ENCODE measurements around the gene SHF.
A peak's percentile ranks its signal among the peaks of the same experiment; 100 is the strongest.
"Not testable (repeated sequence)": the region's sequence is repeated elsewhere in the genome, so short reads cannot be mapped to it uniquely, and the experiment has no call there.

SHF gene

DNA sequence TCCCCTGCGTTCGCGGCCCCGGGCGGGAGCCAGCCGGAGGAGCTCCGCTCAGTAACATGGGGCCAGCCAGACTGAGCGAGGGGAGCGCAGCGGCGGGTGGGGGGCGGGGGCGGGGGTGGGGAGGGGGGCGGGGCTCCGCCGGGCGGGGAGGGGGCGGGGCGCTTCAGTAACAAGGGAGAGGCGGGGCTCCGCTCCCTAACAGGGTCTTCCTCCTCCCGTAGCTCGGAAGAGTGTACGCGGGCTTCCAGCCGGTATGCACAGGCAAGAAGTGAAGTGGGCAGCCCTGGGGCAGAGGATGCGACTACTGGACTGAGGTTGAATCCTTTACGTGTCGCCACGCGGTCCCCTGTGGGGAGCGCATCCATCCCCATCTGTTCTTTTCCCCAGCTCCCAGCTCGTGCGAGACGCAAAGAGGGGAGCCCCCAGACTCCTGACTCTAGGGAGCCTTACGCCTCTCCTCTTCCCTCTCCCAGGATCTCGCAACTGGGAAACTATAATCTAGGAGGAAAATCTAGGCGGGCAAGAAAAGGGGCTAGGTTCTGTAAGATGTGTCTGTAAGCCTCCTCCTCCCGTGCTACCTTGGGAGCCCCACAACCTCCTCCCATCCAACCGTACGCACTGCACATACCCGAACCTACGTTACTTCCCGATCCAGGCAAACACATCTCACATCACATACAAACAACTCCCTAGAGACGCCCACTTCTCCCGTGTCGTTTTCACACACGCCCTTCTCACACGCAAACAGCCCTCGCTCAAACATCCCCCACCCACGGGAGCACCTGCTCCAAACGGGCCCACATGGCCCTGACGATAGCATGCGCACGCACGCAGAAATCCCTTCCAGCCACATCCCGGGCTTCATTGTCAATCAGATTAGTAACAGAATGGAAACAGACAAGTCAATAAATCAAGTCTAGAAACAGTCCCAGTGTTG lies at the start of gene SHF:
SHF (minus strand) TSS at position 73 of the 937 bp plus-strand sequence; CDS start at position 58, 15 bp downstream.
- Histone ChIP-seq H3K9ac (ENCODE audit: low read length) (peak within 1 kb of the TSS; percentile 90), H3K9me3 (ENCODE audit: low read length) (no peaks in the 10 kb centered on the region), H3K36me3 (ENCODE audit: insufficient read depth, low read length) (no peaks in the 10 kb centered on the region), H3K27ac (ENCODE audit: low read depth, low read length) (peak within 1 kb of the TSS; percentile 91), H3K4me3 (ENCODE audit: low read depth in 1 of 2, low read length in 2 of 2) (peak within 1 kb of the TSS; percentile 71 to 93), H3K27me3 (ENCODE audit: control insufficient read depth in 1 of 2, insufficient read depth in 2 of 2, low read length in 2 of 2) (no peaks in the 10 kb centered on the region), H3K4me1 (ENCODE audit: insufficient read depth, low read length) (peaks cover 24% of the 10 kb centered on the region)

- H3K4me3 ChIP-seq (ENCODE audit: low read depth in 1 of 2, low read length in 2 of 2); H3K27me3 ChIP-seq (ENCODE audit: control insufficient read depth in 1 of 2, insufficient read depth in 2 of 2, low read length in 2 of 2); H3K27ac ChIP-seq (ENCODE audit: low read depth, low read length); H3K9ac ChIP-seq (ENCODE audit: low read length); H3K9me3 ChIP-seq (ENCODE audit: low read length); H3K36me3 ChIP-seq (ENCODE audit: insufficient read depth, low read length); H3K4me1 ChIP-seq (ENCODE audit: insufficient read depth, low read length): not testable (repeated sequence)
Observed at GRCh38 chr15:45236806-45237205, 49.0 kb upstream of the SHF start.

DNA sequence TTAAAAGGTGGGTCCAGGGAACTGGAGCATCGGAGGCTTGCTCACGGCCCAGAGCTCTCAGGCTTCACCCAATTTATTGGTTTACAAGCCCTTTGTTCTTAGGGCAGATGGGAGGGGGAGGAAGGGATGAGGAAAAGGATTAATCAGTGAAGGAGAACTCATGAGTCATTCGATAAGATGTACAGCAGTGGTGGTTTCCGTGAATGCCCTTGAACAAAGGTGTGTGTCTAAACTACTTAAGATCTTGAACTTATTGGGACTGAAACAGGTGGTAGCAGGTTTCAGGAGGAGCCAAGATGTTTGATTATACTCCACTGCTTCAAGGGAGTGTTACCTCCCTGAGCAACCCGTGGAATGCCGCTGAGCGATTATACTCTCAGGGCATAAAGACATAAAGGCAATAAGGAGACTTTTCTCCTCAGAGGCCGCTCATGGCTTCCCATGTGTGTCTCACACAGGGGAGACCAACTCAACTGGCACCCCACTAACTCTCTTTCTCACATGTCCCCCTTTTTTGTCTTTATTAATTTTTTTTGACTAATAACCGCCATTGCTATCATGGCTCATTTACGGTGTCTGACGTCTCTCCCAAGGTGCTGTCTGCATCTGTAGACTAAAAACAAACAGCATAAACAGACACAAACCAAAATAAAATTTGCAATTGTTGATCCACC lies 46.9 kb upstream of the SHF start:
- Histone ChIP-seq H3K27ac (ENCODE audit: low read depth, low read length) (no peak overlapping the region), H3K27me3 (ENCODE audit: control insufficient read depth in 1 of 2, insufficient read depth in 2 of 2, low read length in 2 of 2) (no peaks in the 10 kb centered on the region), H3K4me1 (ENCODE audit: insufficient read depth, low read length) (no peaks in the 10 kb centered on the region)

GRCh38 chr15:45231864-45232562 lies 44.2 kb upstream of the SHF start:
- Histone ChIP-seq H3K9me3 (ENCODE audit: low read length) (no peaks in the 10 kb centered on the region), H3K27ac (ENCODE audit: low read depth, low read length) (no peak overlapping the region), H3K36me3 (ENCODE audit: insufficient read depth, low read length) (no peaks in the 10 kb centered on the region), H3K27me3 (ENCODE audit: control insufficient read depth in 1 of 2, insufficient read depth in 2 of 2, low read length in 2 of 2) (no peaks in the 10 kb centered on the region), H3K9ac (ENCODE audit: low read length) (no peak overlapping the region), H3K4me1 (ENCODE audit: insufficient read depth, low read length) (no peaks in the 10 kb centered on the region), H3K4me3 (ENCODE audit: low read depth in 1 of 2, low read length in 2 of 2) (no peak overlapping the region)

More for the DNA sequence above, 46.9 kb upstream of the SHF start:
- Histone ChIP-seq H3K9me3 (ENCODE audit: low read length) (no peaks in the 10 kb centered on the region), H3K9ac (ENCODE audit: low read length) (no peak overlapping the region), H3K4me3 (ENCODE audit: low read depth in 1 of 2, low read length in 2 of 2) (no peak overlapping the region), H3K36me3 (ENCODE audit: insufficient read depth, low read length) (no peaks in the 10 kb centered on the region)

GRCh38 chr15:45231132-45231531 lies 43.4 kb upstream of the SHF start:
- H3K9me3 ChIP-seq (ENCODE audit: low read length): no peaks in the 10 kb centered on the region
- H3K27me3 ChIP-seq (ENCODE audit: control insufficient read depth in 1 of 2, insufficient read depth in 2 of 2, low read length in 2 of 2): no peaks in the 10 kb centered on the region
- no peaks in the 10 kb centered on the region for H3K36me3 ChIP-seq (ENCODE audit: insufficient read depth, low read length)
- no peaks in the 10 kb centered on the region for H3K4me1 ChIP-seq (ENCODE audit: insufficient read depth, low read length)
- no peak overlapping the region for H3K27ac ChIP-seq (ENCODE audit: low read depth, low read length)
- no peak overlapping the region for H3K4me3 ChIP-seq (ENCODE audit: low read depth in 1 of 2, low read length in 2 of 2)
- no peak overlapping the region for H3K9ac ChIP-seq (ENCODE audit: low read length)

DNA sequence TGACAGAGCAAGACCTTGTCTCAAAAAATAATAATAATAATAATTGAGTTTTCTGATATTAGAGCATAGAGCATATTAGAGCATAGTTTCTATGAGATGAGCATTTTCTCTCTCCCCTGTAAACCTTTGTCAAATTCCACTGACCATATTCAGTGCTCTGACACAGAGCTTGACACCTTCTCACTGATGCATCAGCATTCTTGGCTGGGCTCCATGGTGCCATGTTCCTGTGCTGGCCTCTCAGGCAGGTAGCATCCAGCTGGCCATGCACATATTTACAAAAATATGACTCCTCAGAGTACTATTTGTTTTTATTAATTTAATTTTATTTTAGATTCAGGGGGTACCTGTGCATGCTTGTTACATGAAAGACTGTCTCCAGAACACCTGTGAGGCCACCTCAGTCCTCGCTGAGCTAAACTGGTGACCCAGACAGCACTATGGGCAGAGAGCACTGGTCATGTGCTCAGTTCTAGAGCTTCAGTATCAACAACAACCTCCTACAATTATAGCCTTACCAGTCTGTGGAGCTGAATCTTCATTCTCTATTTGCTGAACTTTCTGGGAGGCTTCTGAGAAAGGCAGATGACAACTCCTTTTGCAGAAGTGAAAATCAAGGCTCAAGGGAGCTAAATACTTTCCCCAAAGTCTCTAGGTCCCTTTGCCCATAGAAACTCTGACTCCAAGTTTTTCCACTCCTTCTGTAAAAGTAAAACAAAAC lies 42.6 kb upstream of the SHF start:
- Histone ChIP-seq H3K27ac (ENCODE audit: low read depth, low read length) (no peak overlapping the region), H3K9me3 (ENCODE audit: low read length) (no peaks in the 10 kb centered on the region), H3K27me3 (ENCODE audit: control insufficient read depth in 1 of 2, insufficient read depth in 2 of 2, low read length in 2 of 2) (no peaks in the 10 kb centered on the region), H3K4me1 (ENCODE audit: insufficient read depth, low read length) (no peaks in the 10 kb centered on the region), H3K4me3 (ENCODE audit: low read depth in 1 of 2, low read length in 2 of 2) (no peak overlapping the region), H3K9ac (ENCODE audit: low read length) (no peak overlapping the region), H3K36me3 (ENCODE audit: insufficient read depth, low read length) (no peaks in the 10 kb centered on the region)

DNA sequence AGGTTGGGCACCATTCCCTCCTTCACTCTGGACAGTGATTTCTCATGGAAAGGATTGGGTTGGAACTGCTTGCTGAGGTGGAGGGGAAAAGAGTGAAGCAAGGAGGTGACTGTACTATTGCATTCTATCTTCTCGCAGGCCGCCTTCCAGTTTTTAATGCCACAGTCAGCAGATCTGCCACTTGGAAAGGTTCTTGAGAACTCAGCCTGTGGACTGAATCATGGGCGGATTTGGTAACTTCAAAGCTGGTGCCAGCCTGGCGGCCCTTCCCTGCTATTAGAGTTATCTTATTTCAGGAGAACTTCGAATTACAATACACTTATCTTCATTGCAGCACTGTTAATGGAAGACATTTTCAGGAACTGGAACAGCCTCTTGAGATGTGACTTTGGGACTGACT lies 41.2 kb upstream of the SHF start:
- H3K4me3 ChIP-seq (ENCODE audit: low read depth in 1 of 2, low read length in 2 of 2): no peak overlapping the region
- no peak overlapping the region for H3K27ac ChIP-seq (ENCODE audit: low read depth, low read length)
- no peak overlapping the region for H3K9ac ChIP-seq (ENCODE audit: low read length)
- H3K27me3 ChIP-seq (ENCODE audit: control insufficient read depth in 1 of 2, insufficient read depth in 2 of 2, low read length in 2 of 2): no peaks in the 10 kb centered on the region
- H3K36me3 ChIP-seq (ENCODE audit: insufficient read depth, low read length): no peaks in the 10 kb centered on the region
- no peaks in the 10 kb centered on the region for H3K9me3 ChIP-seq (ENCODE audit: low read length)
- no peaks in the 10 kb centered on the region for H3K4me1 ChIP-seq (ENCODE audit: insufficient read depth, low read length)

- no peak overlapping the region for H3K27ac ChIP-seq (ENCODE audit: low read depth, low read length)
- H3K4me3 ChIP-seq (ENCODE audit: low read depth in 1 of 2, low read length in 2 of 2): no peak overlapping the region
- no peaks in the 10 kb centered on the region for H3K36me3 ChIP-seq (ENCODE audit: insufficient read depth, low read length)
- H3K9me3 ChIP-seq (ENCODE audit: low read length): no peaks in the 10 kb centered on the region
- no peaks in the 10 kb centered on the region for H3K4me1 ChIP-seq (ENCODE audit: insufficient read depth, low read length)
- no peak overlapping the region for H3K9ac ChIP-seq (ENCODE audit: low read length)
- peaks cover 0 to 5% of the 10 kb centered on the region in 2 donors for H3K27me3 ChIP-seq (ENCODE audit: control insufficient read depth in 1 of 2, insufficient read depth in 2 of 2, low read length in 2 of 2)
Observed at GRCh38 chr15:45225506-45226273, 37.9 kb upstream of the SHF start.

- H3K9ac ChIP-seq (ENCODE audit: low read length): no peak overlapping the region
- H3K27me3 ChIP-seq (ENCODE audit: control insufficient read depth in 1 of 2, insufficient read depth in 2 of 2, low read length in 2 of 2): peaks cover 0 to 5% of the 10 kb centered on the region in 2 donors
- no peak overlapping the region for H3K4me3 ChIP-seq (ENCODE audit: low read depth in 1 of 2, low read length in 2 of 2)
- H3K4me1 ChIP-seq (ENCODE audit: insufficient read depth, low read length): no peaks in the 10 kb centered on the region
- H3K9me3 ChIP-seq (ENCODE audit: low read length): no peaks in the 10 kb centered on the region
- H3K27ac ChIP-seq (ENCODE audit: low read depth, low read length): no peak overlapping the region
- no peaks in the 10 kb centered on the region for H3K36me3 ChIP-seq (ENCODE audit: insufficient read depth, low read length)
Observed at GRCh38 chr15:45224621-45225217, 37.0 kb upstream of the SHF start.

DNA sequence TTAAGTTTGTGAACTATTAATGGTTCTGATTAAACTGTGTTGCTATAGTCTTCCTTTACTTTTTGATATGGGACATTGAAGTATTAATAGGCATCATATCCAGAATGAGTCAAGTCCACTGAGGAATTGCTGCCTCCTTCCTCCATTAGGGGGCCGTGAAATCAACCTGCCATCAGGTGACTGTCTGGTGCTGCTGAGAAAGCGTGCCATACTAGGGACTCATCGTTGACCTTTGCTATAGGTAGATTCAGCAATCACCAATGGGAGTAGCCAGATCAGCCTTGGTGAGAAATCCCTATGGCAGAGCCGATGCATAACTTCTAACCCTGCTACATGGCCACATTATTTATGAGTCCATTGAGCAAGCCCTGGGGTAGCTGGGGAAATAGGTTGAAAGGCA lies 34.2 kb upstream of the SHF start:
- Histone ChIP-seq H3K36me3 (ENCODE audit: insufficient read depth, low read length) (no peaks in the 10 kb centered on the region), H3K9me3 (ENCODE audit: low read length) (no peaks in the 10 kb centered on the region), H3K27me3 (ENCODE audit: control insufficient read depth in 1 of 2, insufficient read depth in 2 of 2, low read length in 2 of 2) (peaks cover 0 to 5% of the 10 kb centered on the region in 2 donors), H3K4me3 (ENCODE audit: low read depth in 1 of 2, low read length in 2 of 2) (no peak overlapping the region), H3K27ac (ENCODE audit: low read depth, low read length) (no peak overlapping the region), H3K9ac (ENCODE audit: low read length) (no peak overlapping the region), H3K4me1 (ENCODE audit: insufficient read depth, low read length) (no peaks in the 10 kb centered on the region)
